ENCODE results near the gene AKAP13.

DNA sequence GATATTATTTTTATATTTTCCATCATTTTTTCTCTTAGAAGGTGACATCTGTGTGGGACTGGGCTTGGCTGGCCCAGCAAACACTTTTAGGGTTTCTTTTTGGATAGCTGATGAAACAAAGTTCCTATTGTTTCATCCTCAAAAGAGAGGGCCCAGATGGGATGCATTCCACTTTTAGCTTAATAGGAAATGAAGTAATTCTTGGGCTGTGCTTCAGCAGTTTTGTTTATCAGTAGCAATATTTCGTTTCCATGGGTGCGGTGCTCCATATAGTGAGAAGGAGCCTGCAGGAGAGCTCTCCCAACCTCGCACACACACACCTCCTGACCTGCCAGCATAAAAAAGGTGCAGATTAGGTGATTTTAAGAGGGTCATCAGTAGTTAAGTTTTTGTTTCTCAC, 147.5 kb downstream of the AKAP13 start:
- TF ChIP-seq, protein P1, sequence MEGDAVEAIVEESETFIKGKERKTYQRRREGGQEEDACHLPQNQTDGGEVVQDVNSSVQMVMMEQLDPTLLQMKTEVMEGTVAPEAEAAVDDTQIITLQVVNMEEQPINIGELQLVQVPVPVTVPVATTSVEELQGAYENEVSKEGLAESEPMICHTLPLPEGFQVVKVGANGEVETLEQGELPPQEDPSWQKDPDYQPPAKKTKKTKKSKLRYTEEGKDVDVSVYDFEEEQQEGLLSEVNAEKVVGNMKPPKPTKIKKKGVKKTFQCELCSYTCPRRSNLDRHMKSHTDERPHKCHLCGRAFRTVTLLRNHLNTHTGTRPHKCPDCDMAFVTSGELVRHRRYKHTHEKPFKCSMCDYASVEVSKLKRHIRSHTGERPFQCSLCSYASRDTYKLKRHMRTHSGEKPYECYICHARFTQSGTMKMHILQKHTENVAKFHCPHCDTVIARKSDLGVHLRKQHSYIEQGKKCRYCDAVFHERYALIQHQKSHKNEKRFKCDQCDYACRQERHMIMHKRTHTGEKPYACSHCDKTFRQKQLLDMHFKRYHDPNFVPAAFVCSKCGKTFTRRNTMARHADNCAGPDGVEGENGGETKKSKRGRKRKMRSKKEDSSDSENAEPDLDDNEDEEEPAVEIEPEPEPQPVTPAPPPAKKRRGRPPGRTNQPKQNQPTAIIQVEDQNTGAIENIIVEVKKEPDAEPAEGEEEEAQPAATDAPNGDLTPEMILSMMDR (IDR thresholded peaks at IDR 0.05) = no peak
- no peak for TF ChIP-seq POLR2A (IDR thresholded peaks at IDR 0.05)
